ENCODE results near the gene MTHFSD.

- TF ChIP-seq CTCF (IDR thresholded peaks at IDR 0.05; ENCODE audit: extremely low read depth in 1 of 2, insufficient read depth in 1 of 2, low read depth in 1 of 2, low read length in 2 of 2): no peak
- TF ChIP-seq, protein P1, sequence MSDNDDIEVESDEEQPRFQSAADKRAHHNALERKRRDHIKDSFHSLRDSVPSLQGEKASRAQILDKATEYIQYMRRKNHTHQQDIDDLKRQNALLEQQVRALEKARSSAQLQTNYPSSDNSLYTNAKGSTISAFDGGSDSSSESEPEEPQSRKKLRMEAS (IDR thresholded peaks at IDR 0.05; ENCODE audit: insufficient read depth, insufficient read length): no peak
- no peak for TF ChIP-seq POLR2A (IDR thresholded peaks at IDR 0.05; ENCODE audit: low read depth, low read length)
- no peak for TF ChIP-seq JUN (IDR thresholded peaks at IDR 0.05; ENCODE audit: borderline replicate concordance, insufficient read depth, insufficient read length, low read depth)
- TF ChIP-seq EZH2 (IDR thresholded peaks at IDR 0.05; ENCODE audit: borderline replicate concordance, low read depth, low read length, severe bottlenecking): no peak
Observed at GRCh38 chr16:86481607-86482006, 73.4 kb downstream of the MTHFSD start.
